Measurements from ENCODE around the gene SNF8.

DNA sequence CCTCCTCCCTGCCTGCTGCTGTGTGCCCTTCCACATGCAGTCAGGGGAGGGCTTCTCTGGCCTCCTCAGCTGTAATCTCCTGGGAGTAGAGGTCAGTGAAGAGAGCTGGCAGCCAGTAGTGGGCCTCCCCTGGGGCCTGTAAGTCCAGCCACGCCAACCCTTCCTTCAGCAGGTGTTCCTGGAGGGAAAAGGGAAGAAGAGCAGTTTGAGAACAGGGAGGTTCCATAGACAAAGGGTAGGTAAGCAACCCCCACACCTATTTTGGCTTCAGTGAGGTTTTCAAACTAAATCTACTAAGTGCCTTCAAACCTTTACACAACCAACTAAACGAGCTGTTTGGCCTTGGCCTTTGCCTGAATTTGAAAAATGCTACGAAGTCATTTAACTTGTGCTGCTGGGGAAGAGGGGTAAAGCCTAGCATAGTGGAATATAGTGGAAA is 14.2 kb downstream of the SNF8 start:
- TF ChIP-seq, protein P1, sequence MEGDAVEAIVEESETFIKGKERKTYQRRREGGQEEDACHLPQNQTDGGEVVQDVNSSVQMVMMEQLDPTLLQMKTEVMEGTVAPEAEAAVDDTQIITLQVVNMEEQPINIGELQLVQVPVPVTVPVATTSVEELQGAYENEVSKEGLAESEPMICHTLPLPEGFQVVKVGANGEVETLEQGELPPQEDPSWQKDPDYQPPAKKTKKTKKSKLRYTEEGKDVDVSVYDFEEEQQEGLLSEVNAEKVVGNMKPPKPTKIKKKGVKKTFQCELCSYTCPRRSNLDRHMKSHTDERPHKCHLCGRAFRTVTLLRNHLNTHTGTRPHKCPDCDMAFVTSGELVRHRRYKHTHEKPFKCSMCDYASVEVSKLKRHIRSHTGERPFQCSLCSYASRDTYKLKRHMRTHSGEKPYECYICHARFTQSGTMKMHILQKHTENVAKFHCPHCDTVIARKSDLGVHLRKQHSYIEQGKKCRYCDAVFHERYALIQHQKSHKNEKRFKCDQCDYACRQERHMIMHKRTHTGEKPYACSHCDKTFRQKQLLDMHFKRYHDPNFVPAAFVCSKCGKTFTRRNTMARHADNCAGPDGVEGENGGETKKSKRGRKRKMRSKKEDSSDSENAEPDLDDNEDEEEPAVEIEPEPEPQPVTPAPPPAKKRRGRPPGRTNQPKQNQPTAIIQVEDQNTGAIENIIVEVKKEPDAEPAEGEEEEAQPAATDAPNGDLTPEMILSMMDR (IDR thresholded peaks at IDR 0.05; ENCODE audit: low read depth, low read length): no peak
- TF ChIP-seq POLR2A (IDR thresholded peaks at IDR 0.05; ENCODE audit: extremely low read depth, insufficient read length): no peak
- TF ChIP-seq, protein P2, sequence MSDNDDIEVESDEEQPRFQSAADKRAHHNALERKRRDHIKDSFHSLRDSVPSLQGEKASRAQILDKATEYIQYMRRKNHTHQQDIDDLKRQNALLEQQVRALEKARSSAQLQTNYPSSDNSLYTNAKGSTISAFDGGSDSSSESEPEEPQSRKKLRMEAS (IDR thresholded peaks at IDR 0.05; ENCODE audit: low read depth, low read length): no peak
- TF ChIP-seq MYC (IDR thresholded peaks at IDR 0.05; ENCODE audit: low read depth, low read length): no peak
